ENCODE results near the gene C20orf144. TPM values are rescaled to one million over a fixed set of nuclear protein-coding genes. Genes with fewer than 3 reads are reported as not detected.

The C20orf144 gene
- total RNA-seq, 5 donors from 2014 or later (not counting 1 experiment from before 2014, with no cell fraction given): 0.16 to 0.26 (median 0.22) TPM; not detected in 1

DNA sequence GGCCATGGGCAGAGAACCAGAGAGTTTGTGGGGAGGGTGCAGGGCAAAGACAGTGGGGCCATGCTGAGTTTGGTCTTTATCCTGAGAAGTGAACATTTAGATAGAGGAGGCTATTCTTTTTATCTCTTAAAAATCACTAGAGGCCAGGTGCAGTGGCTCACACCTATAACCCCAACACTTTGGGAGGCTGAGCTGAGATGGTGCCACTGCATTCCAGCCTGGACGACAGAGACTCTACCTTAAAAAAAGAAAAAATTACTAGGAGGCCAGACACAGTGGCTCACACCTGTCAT lies 49.3 kb downstream of the C20orf144 start:
- Histone ChIP-seq H3K27me3 (replicated peaks in 1 of 2; ENCODE audit: control insufficient read depth in 2 of 2, extremely low read depth in 1 of 2, insufficient read depth in 2 of 2, low read length in 1 of 2) (no peaks in the 10 kb centered on the region), H3K4me1 (ENCODE audit: control insufficient read depth in 1 of 2, extremely low read depth in 1 of 2, insufficient read depth in 2 of 2, low read length in 2 of 2) (peaks cover 0 to 8% of the 10 kb centered on the region in 2 experiments), H3K4me3 (ENCODE audit: control insufficient read depth in 1 of 2, extremely low read depth in 1 of 2, low read length in 1 of 2) (no peak overlapping the region), H3K27ac (ENCODE audit: low read length) (no peak overlapping the region), H3K9me3 (no peaks in the 10 kb centered on the region), H3K36me3 (ENCODE audit: control insufficient read depth in 2 of 2, extremely low read depth in 1 of 2, insufficient read depth in 1 of 2, low read length in 1 of 2) (peaks cover 13 to 50% of the 10 kb centered on the region in 2 donors)
- H3K27me3 Mint-ChIP-seq: no peaks in the 10 kb centered on the region
- no peaks in the 10 kb centered on the region for H3K9me3 Mint-ChIP-seq
- H3K27ac Mint-ChIP-seq: no peak overlapping the region
- CTCF ChIA-PET: no interaction called here
- WGBS (ENCODE audit: insufficient coverage): no CpG with 5 or more reads among the region's 1 CpG
- peaks cover 8 to 29% (median 13%) of the 10 kb centered on the region in 3 donors for H3K4me1 Mint-ChIP-seq
- H3K4me3 Mint-ChIP-seq: no peak overlapping the region
- POLR2A ChIA-PET: no interaction called here
- no peak for DNase-seq
- H3K36me3 Mint-ChIP-seq: peaks cover 42% of the 10 kb centered on the region
- ATAC-seq (replicated peaks in 1 of 4): no peak

Other genes starting within 250 kb of the C20orf144 start
- 1 to 10 TPM; 4.4 to 7.8 (median 5.5) TPM for gene SNTA1, start 218.6 kb upstream of the C20orf144 start, total RNA-seq
- 10 to 100 TPM; 25.2 to 34.2 (median 31.0) TPM for gene CBFA2T2, start 172.2 kb upstream of the C20orf144 start, total RNA-seq
- 1 to 10 TPM; 1.1 to 7.9 (median 6.1) TPM for gene ACTL10, start 4.6 kb downstream of the C20orf144 start, total RNA-seq
- 10 to 100 TPM in 3 of 5 donors, 1 to 10 TPM in 2; 8.5 to 33.9 (median 28.9) TPM for gene NECAB3, start 12.1 kb downstream of the C20orf144 start, total RNA-seq
- gene E2F1, start 24.1 kb downstream of the C20orf144 start, total RNA-seq: 1 to 10 TPM; 1.8 to 7.4 (median 4.6) TPM
- gene PXMP4, start 58.0 kb downstream of the C20orf144 start, total RNA-seq: 10 to 100 TPM in 3 of 5 donors, 1 to 10 TPM in 2; 6.1 to 15.4 (median 13.9) TPM
- gene ZNF341, start 69.7 kb downstream of the C20orf144 start, total RNA-seq: 1 to 10 TPM; 4.0 to 6.1 (median 5.6) TPM
- 10 to 100 TPM; 45.1 to 64.7 (median 60.8) TPM for gene CHMP4B, start 149.0 kb downstream of the C20orf144 start, total RNA-seq